Measurements from ENCODE around the gene LY9.

DNA sequence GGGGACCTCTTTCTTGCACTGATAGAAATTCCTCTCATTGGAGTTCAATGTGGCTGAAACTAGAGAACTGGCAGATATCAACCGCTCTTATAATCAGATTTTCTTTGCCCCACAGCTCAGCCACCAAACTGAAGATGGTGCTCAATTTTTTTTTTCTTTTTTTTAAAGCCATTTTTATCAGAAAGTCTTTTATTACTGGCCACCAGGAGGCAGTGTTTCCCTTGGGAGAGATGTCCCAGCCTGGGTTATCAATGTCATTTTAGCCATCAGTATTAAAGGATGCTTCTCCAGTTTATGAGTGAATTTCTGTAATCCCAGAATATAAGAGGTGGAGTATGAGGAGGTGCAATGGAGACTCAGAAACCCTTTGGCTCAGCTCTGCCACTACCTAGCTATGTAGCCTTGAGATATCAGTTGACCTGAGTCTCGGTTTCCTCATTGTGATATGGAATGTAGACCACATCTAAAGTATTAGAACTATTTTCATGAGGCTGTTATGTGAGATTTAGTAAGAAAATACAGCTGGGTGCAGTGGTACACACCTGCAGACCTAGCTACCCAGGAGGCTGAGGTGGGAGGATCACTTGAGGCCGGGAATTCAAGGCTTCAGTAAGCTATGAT is 39.1 kb downstream of the LY9 start:
- TF ChIP-seq POLR2AphosphoS5 (IDR thresholded peaks at IDR 0.05; ENCODE audit: low read depth) (no peak), CTCF (conservative IDR thresholded peaks at IDR 0.05; ENCODE audit: low read depth in 2 of 2) (peak; percentile 82 to 97), EZH2 (IDR thresholded peaks at IDR 0.05; ENCODE audit: low read depth, unreplicated experiment) (no peak), ZNF114 (CRISPR knock-in tag; IDR thresholded peaks at IDR 0.05) (no peak)

Measured in GM23338 (cell line).